Activated CD4-positive, alpha-beta memory T cell treated with anti-CD3 and anti-CD28 coated beads for 36 hours (primary cell): Measurements from ENCODE around the gene CFI. TPM values are rescaled to one million over a fixed set of nuclear protein-coding genes. Genes with fewer than 3 reads are reported as not detected.

Experiments
- CTCF ChIA-PET: fragments of 350-600 bp; sonication (Branson Sonifier 250); formaldehyde crosslinking; loops from one replicate; lab custom pipeline; 2021; ENCODE audit warnings: antibody characterized with exemption, inconsistent platforms; lab: Charles Lee
- POLR2A ChIA-PET: fragments of 350-600 bp; sonication (Branson Sonifier 250); formaldehyde crosslinking; loops from one replicate; lab custom pipeline; 2021; ENCODE audit warnings: antibody characterized with exemption; lab: Charles Lee
- DNase-seq: peaks from one replicate; pipeline ENCODE4 v3.0.0-alpha.2; 2020
- H3K27ac Mint-ChIP-seq: one replicate; pipeline ENCODE4 v1.8.0; 2021; ENCODE audit warnings: mixed read lengths
- H3K27me3 Mint-ChIP-seq: one replicate; pipeline ENCODE4 v1.8.0; 2021; ENCODE audit warnings: mixed read lengths
- H3K36me3 Mint-ChIP-seq: one replicate; pipeline ENCODE4 v1.8.0; 2021; ENCODE audit warnings: mixed read lengths
- H3K4me1 Mint-ChIP-seq: one replicate; pipeline ENCODE4 v1.8.0; 2021; ENCODE audit warnings: low read depth, mixed read lengths
- H3K4me3 Mint-ChIP-seq: one replicate; pipeline ENCODE4 v1.8.0; 2021; ENCODE audit warnings: mild to moderate bottlenecking, mixed read lengths
- H3K9me3 Mint-ChIP-seq: one replicate; pipeline ENCODE4 v1.8.0; 2021; ENCODE audit warnings: mixed read lengths
- intact Hi-C: fragments of 100-400 bp; cut with micrococcal nuclease; formaldehyde crosslinking; loops from one replicate; pipeline ENCODE4 v1.15.1; 2023
- total RNA-seq, 2 experiments: library from RNA; stranded (reverse); gene quantifications; one replicate each; pipeline ENCODE4 v1.2.3, GENCODE V29; 2021

Gene CFI
- total RNA-seq, 2 experiments from 2014 or later = 0.46 TPM; not detected in 1

- DNase-seq = no peak
- ChIA-PET CTCF (interaction anchor here (1.2 to 1.7 kb wide), 3 partner anchors 15 to 126 kb away, joined by 3 to 4 read pairs (median 3); no protein-coding TSS in a partner anchor), POLR2A (interaction anchor here (0.9 to 1.9 kb wide), 2 partner anchors 9 to 266 kb away, joined by 3 to 5 read pairs; partner anchors contain the start of gene SEC24B)
- Mint-ChIP-seq H3K27me3 (no peaks in the 10 kb centered on the region), H3K9me3 (no peaks in the 10 kb centered on the region), H3K36me3 (peaks cover 11% of the 10 kb centered on the region), H3K4me1 (peaks cover 34% of the 10 kb centered on the region), H3K4me3 (no peak overlapping the region), H3K27ac (no peak overlapping the region)
- intact Hi-C loops = loop anchor here (5.0 kb wide), 2 partner anchors 103 to 248 kb away; partner anchors contain the start of gene CFI
Measured at GRCh38 chr4:109699553-109700225, 102.1 kb downstream of the CFI start.

GRCh38 chr4:109698656-109699055 is 103.1 kb downstream of the CFI start:
- Mint-ChIP-seq H3K4me3 (no peak overlapping the region), H3K27me3 (no peaks in the 10 kb centered on the region), H3K9me3 (no peaks in the 10 kb centered on the region), H3K27ac (no peak overlapping the region), H3K4me1 (peaks cover 29% of the 10 kb centered on the region), H3K36me3 (peaks cover 18% of the 10 kb centered on the region)
- intact Hi-C loops = no loop called here
- DNase-seq = no peak
- ChIA-PET CTCF (no interaction called here), POLR2A (interaction anchor here (1.9 kb wide), 1 partner anchor 265 kb away, joined by 5 read pairs; the partner anchor contains the start of gene SEC24B)

GRCh38 chr4:109691411-109691920 is 110.3 kb downstream of the CFI start:
- Mint-ChIP-seq H3K9me3 (no peaks in the 10 kb centered on the region), H3K4me3 (no peak overlapping the region), H3K4me1 (peaks cover 28% of the 10 kb centered on the region), H3K27me3 (no peaks in the 10 kb centered on the region), H3K27ac (no peak overlapping the region), H3K36me3 (peaks cover 40% of the 10 kb centered on the region)
- intact Hi-C loops = no loop called here
- DNase-seq = no peak
- ChIA-PET POLR2A (interaction anchor here (0.8 kb wide), 1 partner anchor 266 kb away, joined by 3 read pairs; no protein-coding TSS in a partner anchor), CTCF (no interaction called here)

Other genes with a start within 250 kb of the CFI start
- 10 to 100 TPM; 76.7 to 80.5 TPM for gene MCUB, start 241.8 kb downstream of the CFI start, total RNA-seq
- gene CASP6, start 98.6 kb downstream of the CFI start, total RNA-seq = 10 to 100 TPM; 18.4 to 29.9 TPM
- gene PLA2G12A, start 71.9 kb downstream of the CFI start, total RNA-seq = 10 to 100 TPM; 17.9 to 21.6 TPM
- 10 to 100 TPM; 30.5 to 32.8 TPM for gene GAR1, start 13.8 kb upstream of the CFI start, total RNA-seq
- under 1 TPM; 0.14 to 0.19 TPM for gene RRH, start 26.0 kb upstream of the CFI start, total RNA-seq
- under 1 TPM; 0.10 to 0.14 TPM for gene LRIT3, start 46.1 kb upstream of the CFI start, total RNA-seq
- gene EGF, start 110.9 kb upstream of the CFI start, total RNA-seq = not detected